ENCODE data around the gene PPP1R9A.

The PPP1R9A gene

DNA sequence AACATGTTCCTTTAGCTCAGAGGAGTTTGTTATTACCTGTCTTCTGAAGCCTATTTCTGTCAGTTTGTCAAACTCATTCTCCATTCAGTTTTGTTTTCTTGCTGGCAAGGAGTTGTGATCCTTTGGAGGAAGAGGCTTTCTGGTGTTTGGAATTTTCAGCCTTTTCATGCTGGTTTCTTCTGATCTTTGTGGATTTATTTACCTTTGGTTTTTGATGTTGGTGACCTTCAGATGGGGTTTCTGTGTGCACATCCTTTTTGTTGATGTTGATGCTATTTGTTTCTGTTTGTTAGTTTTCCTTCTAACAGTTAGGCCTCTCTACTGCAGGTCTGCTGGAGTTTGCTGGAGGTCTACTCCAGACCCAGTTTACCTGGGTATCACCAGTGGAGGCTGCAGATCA, 118.6 kb downstream of the PPP1R9A start:
- DNase-seq (no peak), ATAC-seq (ENCODE audit: insufficient read depth, low read depth) (no peak)
- Histone ChIP-seq H2AFZ (ENCODE audit: low read depth, low read length) (no peak overlapping the region), H3K27ac (ENCODE audit: low read length) (no peak overlapping the region), H3K27me3 (ENCODE audit: insufficient read depth, low read length, poor library complexity) (no peaks in the 10 kb centered on the region), H4K20me1 (ENCODE audit: insufficient read depth, low read length) (no peaks in the 10 kb centered on the region), H3K4me3 (ENCODE audit: low read depth in 1 of 2, low read length in 2 of 2) (no peak overlapping the region), H3K4me1 (ENCODE audit: insufficient read depth, low read length) (no peaks in the 10 kb centered on the region), H3K9me3 (ENCODE audit: insufficient read depth, low read length, severe bottlenecking) (peaks cover 4% of the 10 kb centered on the region), H3K9ac (ENCODE audit: low read depth, low read length) (no peak overlapping the region), H3K36me3 (ENCODE audit: insufficient read depth, low read length) (no peaks in the 10 kb centered on the region), H3K79me2 (ENCODE audit: insufficient read depth, low read length) (no peaks in the 10 kb centered on the region), H3K4me2 (ENCODE audit: insufficient read depth, low read length) (no peak overlapping the region)
- TF ChIP-seq EZH2 (IDR thresholded peaks at IDR 0.05; ENCODE audit: borderline replicate concordance, low read depth, low read length, severe bottlenecking), result no peak
- TF ChIP-seq, protein P1, sequence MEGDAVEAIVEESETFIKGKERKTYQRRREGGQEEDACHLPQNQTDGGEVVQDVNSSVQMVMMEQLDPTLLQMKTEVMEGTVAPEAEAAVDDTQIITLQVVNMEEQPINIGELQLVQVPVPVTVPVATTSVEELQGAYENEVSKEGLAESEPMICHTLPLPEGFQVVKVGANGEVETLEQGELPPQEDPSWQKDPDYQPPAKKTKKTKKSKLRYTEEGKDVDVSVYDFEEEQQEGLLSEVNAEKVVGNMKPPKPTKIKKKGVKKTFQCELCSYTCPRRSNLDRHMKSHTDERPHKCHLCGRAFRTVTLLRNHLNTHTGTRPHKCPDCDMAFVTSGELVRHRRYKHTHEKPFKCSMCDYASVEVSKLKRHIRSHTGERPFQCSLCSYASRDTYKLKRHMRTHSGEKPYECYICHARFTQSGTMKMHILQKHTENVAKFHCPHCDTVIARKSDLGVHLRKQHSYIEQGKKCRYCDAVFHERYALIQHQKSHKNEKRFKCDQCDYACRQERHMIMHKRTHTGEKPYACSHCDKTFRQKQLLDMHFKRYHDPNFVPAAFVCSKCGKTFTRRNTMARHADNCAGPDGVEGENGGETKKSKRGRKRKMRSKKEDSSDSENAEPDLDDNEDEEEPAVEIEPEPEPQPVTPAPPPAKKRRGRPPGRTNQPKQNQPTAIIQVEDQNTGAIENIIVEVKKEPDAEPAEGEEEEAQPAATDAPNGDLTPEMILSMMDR (IDR thresholded peaks at IDR 0.05; ENCODE audit: borderline replicate concordance, extremely low read depth, low read length, poor library complexity, severe bottlenecking), result no peak

DNA sequence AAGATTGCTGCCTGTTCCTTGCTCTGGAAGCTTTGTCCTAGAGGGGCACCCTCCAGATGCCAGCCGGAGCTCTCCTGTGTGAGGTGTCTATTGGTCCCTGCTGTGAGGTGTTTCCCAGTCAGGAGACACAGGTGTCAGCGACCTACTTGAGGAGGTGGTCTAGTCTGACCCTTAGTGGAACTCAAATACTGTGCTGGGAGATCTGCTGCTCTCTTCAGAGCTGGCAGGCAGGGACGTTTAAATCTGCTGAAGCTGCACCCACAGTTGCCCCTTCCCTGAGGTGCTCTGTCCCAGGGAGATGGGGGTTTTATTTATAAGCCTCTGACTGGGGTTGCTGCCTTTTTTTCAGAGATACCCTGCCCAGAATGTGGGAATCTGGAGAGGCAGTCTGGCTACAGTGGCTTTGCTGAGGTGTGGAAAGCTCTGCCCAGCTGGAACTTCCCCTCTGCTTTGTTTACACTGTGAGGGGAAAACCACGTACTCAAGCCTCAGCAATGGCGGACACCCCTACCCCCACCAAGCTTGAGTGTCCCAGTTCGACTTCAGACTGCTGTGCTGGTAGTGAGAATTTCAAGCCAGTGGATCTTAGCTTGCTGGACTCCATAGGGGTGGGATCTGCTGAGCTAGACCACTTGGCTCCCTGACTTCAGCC, 119.2 kb downstream of the PPP1R9A start:
- Histone ChIP-seq H3K27me3 (ENCODE audit: insufficient read depth, low read length, poor library complexity) (no peaks in the 10 kb centered on the region), H2AFZ (ENCODE audit: low read depth, low read length) (no peak overlapping the region), H3K79me2 (ENCODE audit: insufficient read depth, low read length) (no peaks in the 10 kb centered on the region), H3K27ac (ENCODE audit: low read length) (no peak overlapping the region), H3K9me3 (ENCODE audit: insufficient read depth, low read length, severe bottlenecking) (peaks cover 4% of the 10 kb centered on the region), H3K4me3 (ENCODE audit: low read depth in 1 of 2, low read length in 2 of 2) (no peak overlapping the region), H3K36me3 (ENCODE audit: insufficient read depth, low read length) (no peaks in the 10 kb centered on the region), H3K4me2 (ENCODE audit: insufficient read depth, low read length) (no peak overlapping the region), H3K9ac (ENCODE audit: low read depth, low read length) (no peak overlapping the region), H3K4me1 (ENCODE audit: insufficient read depth, low read length) (no peaks in the 10 kb centered on the region), H4K20me1 (ENCODE audit: insufficient read depth, low read length) (no peaks in the 10 kb centered on the region)
- DNase-seq (no peak), ATAC-seq (ENCODE audit: insufficient read depth, low read depth) (no peak)
- TF ChIP-seq, protein P1 (IDR thresholded peaks at IDR 0.05; ENCODE audit: borderline replicate concordance, extremely low read depth, low read length, poor library complexity, severe bottlenecking), result no peak
- TF ChIP-seq EZH2 (IDR thresholded peaks at IDR 0.05; ENCODE audit: borderline replicate concordance, low read depth, low read length, severe bottlenecking), result no peak

DNA sequence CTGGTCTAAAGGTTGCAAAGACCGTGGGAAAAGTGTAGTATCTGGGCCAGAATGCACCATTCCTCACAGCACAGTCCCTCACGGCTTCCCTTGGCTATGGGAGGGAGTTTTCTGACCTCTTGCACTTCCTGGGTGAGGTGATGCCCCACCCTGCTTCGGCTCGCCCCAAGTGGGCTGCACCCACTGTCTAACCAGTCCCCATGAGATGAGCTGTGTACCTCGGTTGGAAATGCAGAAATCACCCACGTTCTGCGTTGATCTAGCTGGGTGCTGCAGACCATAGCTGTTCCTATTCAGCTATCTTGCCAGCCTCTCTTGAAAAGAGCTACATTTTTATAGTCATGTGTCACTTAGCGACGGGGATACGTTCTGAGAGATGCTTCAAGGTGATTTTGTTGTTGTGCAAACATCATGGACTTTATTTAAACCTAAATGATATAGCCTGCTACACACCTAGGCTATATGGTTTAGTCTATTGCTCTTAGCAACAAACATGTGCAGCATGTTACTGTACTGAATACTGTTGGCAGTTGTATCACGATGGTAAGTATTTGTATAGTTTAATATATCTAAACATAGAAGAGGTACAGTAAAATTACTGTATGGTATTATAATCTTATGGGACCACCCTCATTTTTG, 120.0 kb downstream of the PPP1R9A start:
- peaks cover 4% of the 10 kb centered on the region for H3K9me3 ChIP-seq (ENCODE audit: insufficient read depth, low read length, severe bottlenecking)
- no peak overlapping the region for H3K4me2 ChIP-seq (ENCODE audit: insufficient read depth, low read length)
- H3K27ac ChIP-seq (ENCODE audit: low read length), result no peak overlapping the region
- no peak overlapping the region for H3K4me3 ChIP-seq (ENCODE audit: low read depth in 1 of 2, low read length in 2 of 2)
- no peak for ATAC-seq (ENCODE audit: insufficient read depth, low read depth)
- no peaks in the 10 kb centered on the region for H3K4me1 ChIP-seq (ENCODE audit: insufficient read depth, low read length)
- H3K36me3 ChIP-seq (ENCODE audit: insufficient read depth, low read length), result no peaks in the 10 kb centered on the region
- DNase-seq, result no peak
- no peak for TF ChIP-seq EZH2 (IDR thresholded peaks at IDR 0.05; ENCODE audit: borderline replicate concordance, low read depth, low read length, severe bottlenecking)
- TF ChIP-seq, protein P1 (IDR thresholded peaks at IDR 0.05; ENCODE audit: borderline replicate concordance, extremely low read depth, low read length, poor library complexity, severe bottlenecking), result no peak
- H3K27me3 ChIP-seq (ENCODE audit: insufficient read depth, low read length, poor library complexity), result no peaks in the 10 kb centered on the region
- no peak overlapping the region for H3K9ac ChIP-seq (ENCODE audit: low read depth, low read length)
- H3K79me2 ChIP-seq (ENCODE audit: insufficient read depth, low read length), result no peaks in the 10 kb centered on the region
- no peaks in the 10 kb centered on the region for H4K20me1 ChIP-seq (ENCODE audit: insufficient read depth, low read length)
- no peak overlapping the region for H2AFZ ChIP-seq (ENCODE audit: low read depth, low read length)
